ENCODE results near the gene PCGF1.

- no peak for TF ChIP-seq CTCF (conservative IDR thresholded peaks at IDR 0.05; ENCODE audit: low read length)
- no peak for TF ChIP-seq EZH2phosphoT487 (IDR thresholded peaks at IDR 0.05; ENCODE audit: borderline replicate concordance, low read depth, low read length)
Measured at GRCh38 chr2:74548285-74548899, 40.9 kb upstream of the PCGF1 start.
